Measurements from ENCODE around the gene ZBED1. TPM values are rescaled to one million over a fixed set of nuclear protein-coding genes. Genes with fewer than 3 reads are reported as not detected.

ZBED1 gene
- total and polyA plus RNA-seq, 9 of the 15 experiments (the other 6 are each of a cell fraction or from before 2014, with no cell fraction given): 0.61 to 27.6 (median 13.9) TPM

DNA sequence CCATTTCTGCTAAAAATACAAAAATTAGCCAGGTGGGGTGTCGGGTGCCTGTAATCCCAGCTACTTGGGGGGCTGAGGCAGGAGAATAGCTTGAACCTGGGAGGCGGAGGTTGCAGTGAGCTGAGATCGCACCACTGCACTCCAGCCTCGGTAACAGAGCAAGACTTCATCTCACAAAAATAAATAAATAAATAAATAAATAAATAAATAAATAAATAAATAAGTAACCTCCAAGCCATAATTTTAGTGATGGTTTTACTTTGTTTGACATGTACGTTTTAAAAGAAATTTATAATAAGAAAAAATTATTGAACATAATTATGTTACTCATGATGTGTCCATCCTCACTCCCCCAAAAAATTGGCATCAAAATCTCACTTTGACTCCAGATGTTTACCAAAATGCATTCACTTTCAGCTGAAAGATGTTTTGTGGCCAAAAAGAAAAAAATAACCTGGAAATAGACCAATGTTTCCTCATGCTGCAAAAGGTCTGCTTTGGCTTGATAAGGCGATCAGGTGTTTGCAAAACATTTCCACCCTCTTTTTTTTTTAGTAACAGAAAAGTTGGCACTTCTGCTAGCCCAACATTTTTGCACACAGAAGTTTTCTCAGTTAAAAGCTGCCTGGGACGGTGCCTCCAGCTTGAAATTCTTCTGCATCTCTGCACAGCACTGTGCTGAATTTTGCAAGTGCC, 42.2 kb upstream of the ZBED1 start:
- H4K20me1 ChIP-seq (replicated peaks; ENCODE audit: control insufficient read depth, insufficient read depth, low read length): no peaks in the 10 kb centered on the region
- no peaks in the 10 kb centered on the region for H3K9me3 ChIP-seq (replicated peaks; ENCODE audit: control insufficient read depth, insufficient read depth, low read depth, low read length)
- peak; percentile 8 to 18 (median 10) for DNase-seq (ENCODE audit: extremely low read depth in 1 of 4, low spot score in 3 of 4)
- in situ Hi-C loops (cut with MboI): no loop called here
- no peak overlapping the region for H3K27ac ChIP-seq (ENCODE audit: extremely low read depth, low read depth, low read length)
- 8% methylated on average over 4 of the region's 7 CpGs for WGBS (ENCODE audit: insufficient coverage, low coverage, missing lambda C conversion rate)
- BruUV-seq (replicated peaks): no TSS peak
- H2AFZ ChIP-seq (ENCODE audit: low read depth, low read length): no peak overlapping the region
- POLR2A ChIA-PET: no interaction called here
- no peaks in the 10 kb centered on the region for H3K9me1 ChIP-seq (ENCODE audit: control insufficient read depth, insufficient read depth, low read length)
- FAIRE-seq: no peak
- no peaks in the 10 kb centered on the region for H3K36me3 ChIP-seq (ENCODE audit: control insufficient read depth, insufficient read depth, low read length)
- no peak overlapping the region for H3K4me3 ChIP-seq
- H3K79me2 ChIP-seq (ENCODE audit: control insufficient read depth, insufficient read depth, low read length): no peaks in the 10 kb centered on the region
- ATAC-seq: no peak
- CTCF ChIA-PET (ENCODE audit: low intra/inter-chr PET ratio): no interaction called here
- H3K27me3 ChIP-seq (ENCODE audit: control insufficient read depth in 2 of 2, insufficient read depth in 2 of 2, low read length in 2 of 2): peaks cover 5 to 6% of the 10 kb centered on the region in 2 experiments; a peak in 3 of 5 replicates
- no peak overlapping the region for H3K9ac ChIP-seq (ENCODE audit: insufficient read depth in 1 of 2, low read depth in 2 of 2, low read length in 2 of 2)
- no peaks in the 10 kb centered on the region; a peak in 3 of 5 replicates for H3K4me1 ChIP-seq (replicated peaks in 1 of 2; ENCODE audit: control insufficient read depth in 2 of 2, insufficient read depth in 2 of 2, low read length in 2 of 2)
- no peak overlapping the region; the same call in 1 of the 2 replicates for H3K4me2 ChIP-seq (ENCODE audit: insufficient read depth, low read length)
- intact Hi-C loops (cut with micrococcal nuclease): no loop called here
- no peak for TF ChIP-seq PHTF2 (CRISPR knock-in tag; IDR thresholded peaks at IDR 0.05)
- 0 out of 2 replicates have a peak, but pooled peaks have one; percentile 19 for TF ChIP-seq ARID1B (IDR thresholded peaks at IDR 0.05)
- no peak for TF ChIP-seq ZNF589 (CRISPR knock-in tag; IDR thresholded peaks at IDR 0.05; ENCODE audit: low read depth)
- TF ChIP-seq ZNF324 (CRISPR knock-in tag; IDR thresholded peaks at IDR 0.05): no peak
- TF ChIP-seq PHB2 (IDR thresholded peaks at IDR 0.05; ENCODE audit: low read depth): no peak
- no peak for TF ChIP-seq KAT8 (IDR thresholded peaks at IDR 0.05; ENCODE audit: low read depth)
- TF ChIP-seq ZNF232 (CRISPR knock-in tag; IDR thresholded peaks at IDR 0.05): no peak
- no peak for TF ChIP-seq BMI1 (IDR thresholded peaks at IDR 0.05; ENCODE audit: low read length)
- no peak for TF ChIP-seq ZNF121 (CRISPR knock-in tag; conservative IDR thresholded peaks at IDR 0.05)
- TF ChIP-seq, protein P1, sequence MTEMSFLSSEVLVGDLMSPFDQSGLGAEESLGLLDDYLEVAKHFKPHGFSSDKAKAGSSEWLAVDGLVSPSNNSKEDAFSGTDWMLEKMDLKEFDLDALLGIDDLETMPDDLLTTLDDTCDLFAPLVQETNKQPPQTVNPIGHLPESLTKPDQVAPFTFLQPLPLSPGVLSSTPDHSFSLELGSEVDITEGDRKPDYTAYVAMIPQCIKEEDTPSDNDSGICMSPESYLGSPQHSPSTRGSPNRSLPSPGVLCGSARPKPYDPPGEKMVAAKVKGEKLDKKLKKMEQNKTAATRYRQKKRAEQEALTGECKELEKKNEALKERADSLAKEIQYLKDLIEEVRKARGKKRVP (CRISPR knock-in tag; IDR thresholded peaks at IDR 0.05): no peak
- no peak for TF ChIP-seq SNRNP70 (optimal IDR thresholded peaks at IDR 0.05; ENCODE audit: low read depth, low read length)
- TF ChIP-seq CHCHD3 (CRISPR knock-in tag; IDR thresholded peaks at IDR 0.05): no peak
- TF ChIP-seq NFE2L1 (tag; IDR thresholded peaks at IDR 0.05; ENCODE audit: borderline replicate concordance, low read depth): no peak
- no peak for TF ChIP-seq MYBL2 (IDR thresholded peaks at IDR 0.05; ENCODE audit: low read depth)
- TF ChIP-seq MYBL2 (CRISPR knock-in tag; IDR thresholded peaks at IDR 0.05; ENCODE audit: borderline replicate concordance): no peak
- TF ChIP-seq PRPF4 (IDR thresholded peaks at IDR 0.05; ENCODE audit: insufficient read depth, low read depth, low read length, poor library complexity, severe bottlenecking): no peak
- no peak for TF ChIP-seq ZNF408 (CRISPR knock-in tag; IDR thresholded peaks at IDR 0.05; ENCODE audit: low read depth)
- no peak for TF ChIP-seq ELF4 (CRISPR knock-in tag; IDR thresholded peaks at IDR 0.05)
- no peak for TF ChIP-seq YBX1 (IDR thresholded peaks at IDR 0.05)
